Activated CD8-positive, alpha-beta memory T cell treated with anti-CD3 and anti-CD28 coated beads, Interleukin-2, amount 50 U/mL, for 1 hour (primary cell): Measurements from ENCODE around the gene TTC23L.
A peak's percentile ranks its signal among the peaks of the same experiment; 100 is the strongest.
"Not testable (repeated sequence)": the region's sequence is repeated elsewhere in the genome, so short reads cannot be mapped to it uniquely, and the experiment has no call there.

Source experiments
- DNase-seq: peaks from one replicate; pipeline ENCODE4 v3.0.0-alpha.2; 2020; ENCODE audit errors: extremely low read depth

Gene TTC23L

DNA sequence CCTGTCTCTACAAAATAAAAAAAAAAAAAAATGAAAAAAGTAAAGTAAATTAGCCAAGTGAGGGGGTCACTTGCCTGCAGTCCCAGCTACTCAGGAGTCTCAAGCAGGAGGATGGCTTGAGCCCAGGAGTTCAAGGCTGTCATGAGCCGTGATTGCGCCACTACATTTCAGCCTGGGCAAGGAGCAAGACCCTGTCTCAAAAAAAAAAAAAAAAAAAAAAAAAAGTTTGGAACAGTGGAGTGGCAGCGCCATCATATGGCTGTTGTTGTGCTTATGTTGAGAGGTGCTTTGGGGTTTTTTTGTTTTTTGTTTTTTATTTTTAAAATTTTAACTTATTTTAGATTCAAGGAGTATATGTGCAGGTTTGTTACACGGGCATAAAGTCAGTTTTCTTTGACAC lies 80.1 kb downstream of the TTC23L start:
- no peak for DNase-seq

DNA sequence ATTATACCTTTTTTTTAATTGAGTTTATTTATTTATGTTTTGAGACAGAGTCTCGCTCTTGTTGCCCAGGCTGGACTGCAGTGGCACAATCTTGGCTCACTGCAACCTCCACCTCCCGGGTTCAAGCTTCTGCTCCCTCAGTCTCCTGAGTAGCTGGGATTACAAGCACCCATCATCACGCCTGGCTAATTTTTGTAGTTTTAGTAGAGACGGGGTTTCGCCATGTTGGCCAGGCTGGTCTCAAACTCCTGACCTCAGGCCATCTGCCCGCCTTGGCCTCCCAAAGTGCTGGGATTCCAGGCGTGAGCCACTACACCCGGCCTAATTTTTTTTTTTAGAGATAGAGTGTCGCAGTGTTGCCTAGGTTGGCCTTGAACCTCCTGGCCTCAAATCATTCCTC lies 84.3 kb downstream of the TTC23L start:
- DNase-seq, result not testable (repeated sequence)

DNA sequence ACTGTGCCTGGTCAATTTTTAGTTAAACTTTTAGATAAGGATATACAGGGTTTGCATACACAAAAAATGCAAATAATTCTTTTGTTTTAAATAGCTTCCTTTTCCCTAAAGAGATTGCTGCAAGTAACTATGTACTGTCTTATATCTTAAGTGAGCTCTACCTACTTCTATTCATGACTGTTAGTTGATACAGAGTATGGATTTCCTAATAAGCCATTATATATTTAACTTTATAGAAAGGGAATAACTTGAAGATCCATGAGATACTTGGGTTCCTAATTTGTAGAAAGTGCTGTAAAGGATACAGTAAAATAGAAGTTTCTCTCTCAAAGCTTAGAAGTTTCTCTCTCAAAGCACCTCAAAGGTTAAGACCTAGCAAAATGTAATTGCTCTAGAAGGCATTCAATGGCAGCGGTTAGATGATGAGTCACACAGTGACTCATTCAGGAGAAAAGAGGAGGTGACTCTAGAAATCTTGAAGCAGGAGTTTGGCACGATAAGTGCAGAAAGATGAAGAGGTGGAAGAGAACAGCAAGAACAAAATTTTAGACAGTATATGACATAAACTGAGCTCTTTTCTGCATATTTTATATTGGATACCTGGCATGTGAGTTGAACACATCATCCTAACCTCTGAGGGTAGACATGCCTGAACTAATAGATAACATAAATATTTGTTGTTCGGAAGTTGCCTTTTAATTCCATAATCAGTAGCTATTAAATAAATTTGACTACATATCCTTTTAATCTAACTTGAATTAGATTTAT lies 84.9 kb downstream of the TTC23L start:
- DNase-seq, result no peak

DNA sequence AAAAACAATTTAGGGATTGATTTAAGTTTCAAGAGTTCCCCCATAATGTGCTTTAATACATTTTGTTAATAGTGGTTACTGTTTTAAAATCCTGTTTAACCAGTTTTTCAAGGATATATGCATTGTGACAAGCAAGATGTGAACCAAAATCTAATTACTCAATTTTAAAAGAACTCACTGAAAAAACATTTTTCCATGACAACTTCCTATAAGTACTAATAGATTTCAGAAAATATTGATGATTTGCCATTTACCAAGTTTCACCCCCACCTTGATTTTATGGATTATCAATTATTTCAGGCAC lies 85.5 kb downstream of the TTC23L start:
- no peak for DNase-seq

DNA sequence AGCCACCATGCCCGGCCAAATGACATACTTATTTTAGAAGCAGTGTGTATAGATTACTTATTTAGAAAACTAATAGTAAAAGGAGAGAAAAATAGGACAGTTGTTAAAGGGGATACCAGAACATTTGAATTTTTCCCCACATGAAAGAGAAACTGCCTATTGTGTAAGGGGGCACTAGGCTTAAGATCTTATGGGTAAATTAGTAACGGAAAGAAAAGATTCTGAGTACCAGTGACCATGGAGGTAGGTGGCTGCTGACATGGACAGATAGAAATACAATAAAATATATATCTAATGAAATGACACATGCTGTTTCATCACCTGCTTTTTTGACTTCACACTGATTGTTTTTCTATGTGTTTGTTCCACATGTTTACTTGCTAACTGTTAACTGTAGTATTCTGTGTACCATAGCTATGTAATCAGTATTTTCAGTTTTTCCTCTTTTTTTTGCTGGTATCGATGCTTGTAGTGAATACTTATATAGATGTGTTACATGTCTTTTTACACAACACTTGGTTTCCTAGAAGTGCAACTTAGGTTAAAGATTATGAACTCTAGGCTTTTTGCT lies 87.4 kb downstream of the TTC23L start:
- no peak for DNase-seq

DNA sequence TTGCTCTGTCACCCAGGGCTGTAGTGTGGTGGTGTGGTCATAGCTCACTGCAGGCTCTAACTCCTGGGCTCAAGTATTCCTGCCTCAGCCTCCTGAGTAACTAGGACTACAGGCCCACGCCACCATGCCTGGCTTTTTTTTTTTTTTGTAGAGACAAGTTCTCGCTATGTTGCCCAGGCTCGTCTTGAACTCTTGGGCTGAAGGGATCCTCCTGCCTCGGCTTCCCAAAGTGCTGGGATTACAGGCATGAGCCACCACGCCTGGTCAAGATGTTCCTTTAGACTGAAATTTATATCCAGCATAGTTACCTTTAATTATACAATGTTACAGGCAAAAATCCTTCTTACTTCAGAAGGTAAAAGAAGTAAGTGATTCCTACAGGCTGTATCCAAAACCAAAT lies 88.8 kb downstream of the TTC23L start:
- DNase-seq, result no peak

DNA sequence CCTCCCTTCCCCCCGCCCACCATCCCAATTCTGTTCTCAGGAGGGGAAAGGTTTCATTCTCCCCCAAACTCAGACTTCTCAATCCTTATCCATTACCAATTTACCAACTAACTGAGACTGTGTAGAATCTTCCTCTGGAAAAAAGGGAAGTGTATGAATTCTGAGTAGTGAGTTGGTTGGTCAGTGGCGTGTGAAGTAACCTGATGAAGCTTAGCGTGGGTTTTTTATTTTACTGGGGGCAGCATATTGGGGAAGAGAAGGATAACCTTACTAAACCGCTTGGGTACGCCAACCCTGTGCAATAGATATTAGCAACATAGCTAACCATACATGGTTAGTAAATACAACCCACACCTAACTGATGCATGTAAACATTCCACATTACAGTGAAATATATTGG lies 89.3 kb downstream of the TTC23L start:
- no peak for DNase-seq

DNA sequence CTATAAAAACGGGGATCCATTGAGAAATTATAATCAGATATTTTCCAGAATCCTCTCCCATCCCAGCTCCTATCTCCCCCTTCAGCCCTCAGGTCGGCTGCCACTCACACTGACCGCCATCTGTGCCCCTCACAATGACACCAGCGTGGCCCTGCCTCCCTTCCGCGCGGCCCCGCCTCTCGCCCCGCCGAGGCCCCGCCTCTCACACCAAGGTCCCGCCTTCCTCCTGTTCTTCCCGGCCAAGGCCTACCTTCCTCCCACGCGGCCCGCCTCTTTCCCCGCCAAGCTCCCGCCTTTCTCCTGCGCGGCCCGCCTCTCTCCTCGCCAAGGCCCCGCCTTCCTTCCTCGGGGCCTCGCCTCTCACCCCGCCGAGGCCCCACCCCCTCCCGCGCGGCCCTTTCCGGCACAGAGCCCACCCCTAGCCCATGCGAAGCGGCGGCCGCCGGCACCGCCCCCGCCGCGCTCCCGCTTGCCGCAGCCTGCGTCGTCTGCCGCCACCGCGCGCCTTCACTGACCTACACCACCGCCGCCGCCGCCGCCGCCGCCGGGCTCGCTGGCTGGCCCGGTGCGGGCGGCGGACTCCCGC lies 90.3 kb downstream of the TTC23L start, which contains the start of gene DNAJC21:
Gene DNAJC21 (plus strand): TSS at position 426 of the 586 bp plus-strand sequence. CDS start 261 bp downstream, outside the sequence.
- DNase-seq, result peak; percentile 88

DNA sequence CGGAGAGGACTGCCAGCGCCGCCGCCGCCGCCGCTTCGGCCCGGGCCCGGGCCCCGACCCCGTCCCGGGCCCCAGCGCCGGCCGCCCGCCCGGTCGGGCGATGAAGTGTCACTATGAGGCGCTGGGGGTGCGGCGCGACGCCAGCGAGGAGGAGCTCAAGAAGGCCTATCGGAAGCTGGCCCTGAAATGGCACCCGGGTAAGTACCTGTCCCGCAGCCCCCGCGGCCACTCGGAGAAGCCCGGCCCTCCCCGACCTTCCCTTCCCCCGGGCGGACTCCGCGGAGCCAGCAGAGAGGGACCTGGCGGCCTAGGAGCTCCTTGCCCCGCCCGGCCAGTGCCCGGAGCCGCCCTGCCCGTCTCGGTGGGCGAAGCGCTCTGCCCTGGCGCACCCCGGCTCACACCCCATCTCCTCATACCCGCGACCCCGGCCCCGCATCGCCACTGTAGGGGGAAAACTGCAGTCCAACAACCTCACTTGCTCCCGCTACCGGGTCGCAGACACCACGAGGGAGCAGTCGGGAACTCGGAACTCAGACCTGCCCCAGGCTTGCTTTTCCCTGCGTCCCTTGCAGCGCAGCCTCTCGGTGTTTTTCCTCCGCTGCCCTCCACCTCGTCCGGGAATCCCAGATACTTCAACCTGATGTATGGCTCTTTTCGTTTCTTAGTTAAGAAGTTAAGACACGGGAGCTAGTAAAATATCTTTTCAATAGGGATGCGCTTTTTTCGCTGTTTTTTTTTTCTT lies 90.9 kb downstream of the TTC23L start:
- DNase-seq, result peak; percentile 49

DNA sequence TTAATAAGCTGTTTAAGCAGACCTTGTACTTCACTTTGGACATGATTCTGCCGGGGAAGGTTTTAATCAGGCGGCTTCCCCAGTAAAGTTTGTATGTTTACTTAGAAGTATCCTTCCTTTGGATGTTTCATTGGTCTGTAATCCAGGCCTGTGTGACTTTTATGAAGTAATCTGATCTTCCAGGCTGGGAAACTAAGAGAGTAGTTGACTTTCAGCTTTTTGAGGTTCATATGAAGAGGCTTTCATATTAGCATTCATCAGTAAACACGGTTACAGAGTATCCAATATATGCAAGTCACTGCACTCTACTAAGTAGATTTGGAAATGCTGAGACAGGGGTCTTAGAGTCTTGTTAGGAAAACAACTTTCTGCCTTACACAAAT lies 91.5 kb downstream of the TTC23L start:
- no peak for DNase-seq

DNA sequence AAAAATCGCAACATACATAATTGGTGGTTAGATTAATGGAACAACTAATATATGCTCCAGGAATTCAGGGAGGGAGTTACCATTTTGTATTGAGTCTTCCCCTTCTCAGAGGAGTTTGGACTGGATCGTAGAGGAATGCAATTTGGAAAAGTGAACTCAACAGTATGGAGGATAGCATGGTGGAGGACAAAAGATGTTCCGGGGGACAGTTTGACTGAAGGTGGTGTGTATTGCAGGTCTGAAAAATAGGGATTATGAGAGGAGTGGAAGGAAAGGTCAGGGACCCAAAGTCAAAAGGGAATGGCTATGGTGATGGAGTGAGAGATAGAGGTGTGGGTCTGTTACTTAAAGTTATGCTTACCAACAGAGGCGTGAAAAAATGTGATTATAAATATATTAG lies 91.9 kb downstream of the TTC23L start:
- no peak for DNase-seq

DNA sequence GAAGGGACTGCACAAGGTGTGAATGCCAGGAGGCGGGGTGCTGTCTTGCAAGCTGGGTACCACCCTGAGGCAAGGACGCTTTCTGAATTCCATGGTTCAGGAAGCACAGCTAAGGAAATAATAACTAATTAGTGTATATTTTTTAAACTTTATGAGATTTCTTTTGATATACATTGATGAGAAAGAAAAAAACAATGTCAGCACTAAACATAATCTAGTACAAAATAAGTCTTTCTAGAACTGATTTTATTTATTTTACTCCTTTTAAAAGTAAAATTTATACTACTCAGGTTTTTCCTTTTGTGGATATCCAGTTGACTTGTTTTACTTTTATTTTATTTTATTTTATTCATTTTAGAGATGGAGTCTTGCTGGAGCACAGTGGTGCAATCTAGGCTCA lies 94.0 kb downstream of the TTC23L start:
- no peak for DNase-seq

DNA sequence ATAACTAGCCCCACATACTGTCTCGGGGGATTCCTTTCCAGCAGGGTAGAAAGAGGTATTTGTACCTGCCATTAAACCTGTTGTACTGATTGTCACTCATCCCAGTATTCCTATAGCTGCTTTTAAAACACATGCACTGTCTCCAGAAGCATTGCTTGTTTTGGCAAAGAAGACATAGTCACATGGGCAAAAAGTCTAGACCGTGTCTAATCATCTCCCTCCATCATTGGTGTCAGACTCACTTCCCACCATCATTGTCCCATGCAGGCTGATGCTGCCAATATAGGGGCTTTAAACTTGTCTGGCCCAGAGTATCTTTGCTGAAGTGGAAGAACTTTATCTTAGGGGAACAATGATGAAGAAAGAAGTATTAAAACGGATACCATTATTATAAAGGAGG lies 103.0 kb downstream of the TTC23L start:
- no peak for DNase-seq

DNA sequence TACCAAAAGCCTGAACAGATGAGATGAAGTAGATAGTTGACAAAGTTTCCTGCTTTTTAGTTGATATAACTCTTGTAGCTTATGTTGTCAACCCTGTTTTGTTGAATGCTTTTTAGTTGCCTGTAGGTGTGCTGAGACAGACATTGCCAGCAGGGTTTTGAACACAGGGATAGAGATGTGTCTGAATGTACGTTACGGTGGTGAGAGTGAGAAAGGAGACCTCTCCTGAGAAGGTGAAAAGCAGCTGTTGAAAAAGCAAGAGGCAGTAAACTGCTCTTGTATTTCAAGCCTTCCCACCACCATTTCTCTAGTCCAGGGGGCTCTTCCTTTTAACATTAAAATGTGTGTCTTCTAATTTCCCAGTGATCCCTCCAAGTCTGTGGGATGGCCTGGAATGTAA lies 105.1 kb downstream of the TTC23L start:
- DNase-seq, result no peak

DNA sequence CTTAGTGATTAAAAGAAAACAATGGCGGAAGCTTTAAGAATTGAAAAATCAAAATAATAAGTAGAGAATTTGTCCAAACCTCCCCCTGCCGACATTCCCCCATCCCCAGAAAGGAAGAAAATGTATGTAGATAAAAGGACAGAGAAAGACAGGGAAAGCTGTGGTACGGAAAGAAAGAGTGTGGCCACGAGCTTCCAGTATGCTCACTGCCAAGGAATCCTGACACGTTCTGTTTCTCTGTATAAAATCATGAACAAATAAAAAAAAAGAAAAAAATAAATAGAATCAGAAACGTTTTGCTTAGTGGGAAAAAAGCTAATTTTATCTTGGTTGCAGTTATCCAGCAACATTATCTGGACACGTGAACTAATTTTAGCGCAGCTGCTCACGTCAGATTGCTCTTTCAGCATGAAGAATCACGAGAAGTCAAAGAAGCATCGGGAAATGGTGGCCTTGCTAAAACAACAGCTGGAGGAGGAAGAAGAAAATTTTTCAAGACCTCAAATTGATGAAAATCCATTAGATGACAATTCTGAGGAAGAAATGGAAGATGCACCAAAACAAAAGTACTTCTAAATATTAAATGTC lies 105.6 kb downstream of the TTC23L start:
- DNase-seq, result no peak
